Measurements from ENCODE around the gene KRTAP5-11.
"Not testable (repeated sequence)": the region's sequence is repeated elsewhere in the genome, so short reads cannot be mapped to it uniquely, and the experiment has no call there.

Gene KRTAP5-11

GRCh38 chr11:71539017-71539416 lies 43.7 kb downstream of the KRTAP5-11 start:
- TF ChIP-seq, protein P1, sequence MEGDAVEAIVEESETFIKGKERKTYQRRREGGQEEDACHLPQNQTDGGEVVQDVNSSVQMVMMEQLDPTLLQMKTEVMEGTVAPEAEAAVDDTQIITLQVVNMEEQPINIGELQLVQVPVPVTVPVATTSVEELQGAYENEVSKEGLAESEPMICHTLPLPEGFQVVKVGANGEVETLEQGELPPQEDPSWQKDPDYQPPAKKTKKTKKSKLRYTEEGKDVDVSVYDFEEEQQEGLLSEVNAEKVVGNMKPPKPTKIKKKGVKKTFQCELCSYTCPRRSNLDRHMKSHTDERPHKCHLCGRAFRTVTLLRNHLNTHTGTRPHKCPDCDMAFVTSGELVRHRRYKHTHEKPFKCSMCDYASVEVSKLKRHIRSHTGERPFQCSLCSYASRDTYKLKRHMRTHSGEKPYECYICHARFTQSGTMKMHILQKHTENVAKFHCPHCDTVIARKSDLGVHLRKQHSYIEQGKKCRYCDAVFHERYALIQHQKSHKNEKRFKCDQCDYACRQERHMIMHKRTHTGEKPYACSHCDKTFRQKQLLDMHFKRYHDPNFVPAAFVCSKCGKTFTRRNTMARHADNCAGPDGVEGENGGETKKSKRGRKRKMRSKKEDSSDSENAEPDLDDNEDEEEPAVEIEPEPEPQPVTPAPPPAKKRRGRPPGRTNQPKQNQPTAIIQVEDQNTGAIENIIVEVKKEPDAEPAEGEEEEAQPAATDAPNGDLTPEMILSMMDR (IDR thresholded peaks at IDR 0.05): no peak
- H3K27me3 Mint-ChIP-seq (ENCODE audit: low read depth, poor library complexity): peaks cover 7% of the 10 kb centered on the region
- no peaks in the 10 kb centered on the region for H3K36me3 Mint-ChIP-seq (ENCODE audit: low read depth)
- no peak for DNase-seq
- H3K9me3 Mint-ChIP-seq: peaks cover 12% of the 10 kb centered on the region
- H3K27ac Mint-ChIP-seq: peak overlapping the region; percentile 11
- H3K4me3 Mint-ChIP-seq: no peak overlapping the region
- peaks cover 47% of the 10 kb centered on the region for H3K4me1 Mint-ChIP-seq

- Mint-ChIP-seq H3K4me1 (peaks cover 43% of the 10 kb centered on the region), H3K27me3 (ENCODE audit: low read depth, poor library complexity) (peaks cover 7% of the 10 kb centered on the region), H3K4me3 (no peak overlapping the region), H3K9me3 (peaks cover 12% of the 10 kb centered on the region), H3K27ac (peak overlapping the region; percentile 39), H3K36me3 (ENCODE audit: low read depth) (no peaks in the 10 kb centered on the region)
- no peak for DNase-seq
- TF ChIP-seq, protein P1 (IDR thresholded peaks at IDR 0.05): no peak
Observed at GRCh38 chr11:71538666-71538990, 44.0 kb downstream of the KRTAP5-11 start.

GRCh38 chr11:71537977-71538665 lies 44.6 kb downstream of the KRTAP5-11 start, which contains the start of gene KRTAP5-8:
Gene KRTAP5-8 (plus strand): TSS chr11:71538025. CDS start chr11:71538056, 31 bp downstream.
- Mint-ChIP-seq H3K27ac (peak within 1 kb of the TSS; percentile 51), H3K9me3 (peaks cover 12% of the 10 kb centered on the region), H3K4me1 (peaks cover 38% of the 10 kb centered on the region)
- not testable (repeated sequence) for DNase-seq; H3K27me3 Mint-ChIP-seq (ENCODE audit: low read depth, poor library complexity); H3K4me3 Mint-ChIP-seq; H3K36me3 Mint-ChIP-seq (ENCODE audit: low read depth)

- Mint-ChIP-seq H3K4me1 (peaks cover 36% of the 10 kb centered on the region), H3K4me3 (no peak overlapping the region), H3K27ac (peak overlapping the region; percentile 51), H3K36me3 (ENCODE audit: low read depth) (no peaks in the 10 kb centered on the region), H3K9me3 (peaks cover 12% of the 10 kb centered on the region), H3K27me3 (ENCODE audit: low read depth, poor library complexity) (peaks cover 7% of the 10 kb centered on the region)
- TF ChIP-seq, protein P1 (IDR thresholded peaks at IDR 0.05): no peak
- no peak for DNase-seq
Observed at GRCh38 chr11:71537537-71537936, 45.1 kb downstream of the KRTAP5-11 start.

DNA sequence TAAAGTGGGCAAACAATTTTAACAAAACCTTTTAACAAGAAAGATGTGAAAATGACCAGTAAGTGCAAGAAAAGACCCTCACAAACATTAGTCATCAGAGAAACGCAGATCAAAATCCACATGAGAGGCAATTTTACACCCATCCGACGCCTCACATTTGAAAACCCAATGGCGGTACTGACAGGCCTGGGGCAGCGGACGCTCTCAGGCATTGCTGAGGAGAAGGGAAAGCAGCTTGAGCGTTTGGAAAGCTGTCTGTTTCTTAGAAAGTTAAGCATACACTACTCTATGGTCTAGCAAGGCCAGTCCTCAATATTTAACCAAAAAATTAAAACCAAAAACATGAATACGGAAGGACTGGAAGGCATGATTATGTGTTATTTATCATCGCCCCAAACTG lies 46.9 kb downstream of the KRTAP5-11 start:
- peaks cover 40% of the 10 kb centered on the region for H3K4me1 Mint-ChIP-seq
- no peak overlapping the region for H3K27ac Mint-ChIP-seq
- no peak for DNase-seq

DNA sequence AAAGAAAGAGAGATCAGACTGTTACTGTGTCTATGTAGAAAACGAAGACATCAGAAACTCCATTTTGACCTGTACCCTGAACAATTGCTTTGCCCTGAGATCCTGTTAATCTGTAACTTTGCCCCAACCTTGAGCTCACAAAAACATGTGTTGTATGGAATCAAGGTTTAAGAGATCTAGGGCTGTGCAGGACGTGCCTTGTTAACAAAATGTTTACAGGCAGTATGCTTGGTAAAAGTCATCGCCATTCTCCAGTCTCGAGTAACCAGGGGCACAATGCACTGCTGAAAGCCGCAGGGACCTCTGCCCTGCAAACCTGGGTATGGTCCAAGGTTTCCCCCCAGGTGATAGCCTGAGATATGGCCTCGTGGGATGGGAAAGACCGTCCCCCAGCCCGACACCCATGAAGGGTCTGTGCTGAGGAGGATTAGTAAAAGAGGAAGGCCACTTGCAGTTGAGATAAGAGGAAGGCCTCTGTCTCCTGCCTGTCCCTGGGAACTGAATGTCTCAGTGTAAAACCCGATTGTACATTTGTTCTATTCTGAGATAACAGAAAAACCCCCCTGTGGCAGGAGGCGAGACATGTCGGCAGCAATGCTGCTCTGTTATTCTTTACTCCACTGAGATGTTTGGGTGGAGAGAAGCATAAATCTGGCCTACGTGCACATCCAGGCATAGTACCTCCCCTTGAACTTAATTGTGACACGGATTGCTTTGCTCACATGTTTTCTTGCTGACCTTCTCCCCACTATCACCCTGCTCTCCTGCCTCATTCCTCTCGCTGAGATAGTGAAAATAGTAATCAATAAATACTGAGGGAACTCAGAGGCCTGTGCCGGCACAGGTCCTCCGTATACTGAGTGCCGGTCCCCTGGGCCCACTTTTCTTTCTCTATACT lies 47.7 kb downstream of the KRTAP5-11 start:
- H3K9me3 Mint-ChIP-seq; H3K4me3 Mint-ChIP-seq; H3K36me3 Mint-ChIP-seq (ENCODE audit: low read depth); H3K27me3 Mint-ChIP-seq (ENCODE audit: low read depth, poor library complexity); DNase-seq: not testable (repeated sequence)
- H3K4me1 Mint-ChIP-seq: peaks cover 46% of the 10 kb centered on the region
- H3K27ac Mint-ChIP-seq: peak overlapping the region; percentile 29

More for the DNA sequence above, 46.9 kb downstream of the KRTAP5-11 start:
- H3K36me3 Mint-ChIP-seq (ENCODE audit: low read depth): no peaks in the 10 kb centered on the region
- H3K9me3 Mint-ChIP-seq: peaks cover 3% of the 10 kb centered on the region
- no peak overlapping the region for H3K4me3 Mint-ChIP-seq
- TF ChIP-seq, protein P1 (IDR thresholded peaks at IDR 0.05): no peak
- peaks cover 7% of the 10 kb centered on the region for H3K27me3 Mint-ChIP-seq (ENCODE audit: low read depth, poor library complexity)
